Measurements from ENCODE around the gene CACNA1D. TPM values are rescaled to one million over a fixed set of nuclear protein-coding genes. Genes with fewer than 3 reads are reported as not detected.

Gene CACNA1D
- total and polyA plus RNA-seq, 9 of the 15 experiments (the other 6 are each of a cell fraction or from before 2014, with no cell fraction given): 0.29 TPM; not detected in 8

DNA sequence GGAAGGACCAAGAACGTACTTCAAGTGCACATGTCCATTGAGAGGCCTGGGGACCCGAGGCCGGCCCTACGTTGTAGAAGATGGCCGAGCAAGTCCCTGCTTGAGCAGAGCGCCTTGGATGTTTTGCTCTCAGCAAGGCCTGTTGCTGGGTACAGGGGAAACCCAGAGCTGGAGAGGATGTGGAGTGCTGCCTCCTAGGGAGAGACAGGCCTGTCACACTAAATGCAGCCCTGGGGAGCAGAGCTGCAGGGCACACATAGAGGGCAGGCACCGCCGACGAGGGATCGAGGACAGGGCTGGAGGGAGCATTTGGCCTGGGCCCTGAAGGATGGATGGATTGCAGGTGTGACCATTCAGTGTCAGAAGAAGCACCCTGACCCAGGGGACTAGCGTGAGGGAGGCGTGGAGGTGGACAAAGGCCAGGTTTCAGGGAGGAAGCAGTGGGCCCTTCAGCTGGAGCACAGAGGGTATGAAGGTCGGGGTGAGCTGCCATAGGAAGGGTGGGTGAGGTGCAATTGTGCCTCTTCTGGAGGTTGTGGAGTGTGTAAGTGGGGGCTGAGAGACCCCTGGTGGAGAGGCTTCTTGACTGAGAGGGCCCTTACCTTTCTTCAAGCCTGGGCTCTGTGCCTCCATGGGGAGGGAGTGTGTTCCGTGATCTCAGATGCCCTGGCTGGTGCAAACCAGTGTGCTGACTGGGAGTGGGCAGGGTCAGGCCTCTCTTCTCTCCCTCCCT is 209.4 kb downstream of the CACNA1D start:
- no peak overlapping the region for H3K4me2 ChIP-seq (ENCODE audit: insufficient read depth, low read length)
- no peaks in the 10 kb centered on the region for H3K9me1 ChIP-seq (ENCODE audit: control insufficient read depth, insufficient read depth, low read length)
- ChIA-PET CTCF (ENCODE audit: low intra/inter-chr PET ratio) (no interaction called here), POLR2A (no interaction called here)
- in situ Hi-C loops (cut with MboI) (no loop called here), intact Hi-C loops (cut with micrococcal nuclease) (no loop called here)
- DNase-seq (ENCODE audit: extremely low read depth in 1 of 4, low spot score in 3 of 4) (no peak), FAIRE-seq (no peak), ATAC-seq (no peak)
- H3K27ac ChIP-seq (ENCODE audit: extremely low read depth, low read depth, low read length): no peak overlapping the region
- H3K27me3 ChIP-seq (ENCODE audit: control insufficient read depth in 2 of 2, insufficient read depth in 2 of 2, low read length in 2 of 2): peaks cover 0 to 14% of the 10 kb centered on the region in 2 experiments; a peak in 2 of 5 replicates
- TF ChIP-seq ZNF408 (CRISPR knock-in tag; IDR thresholded peaks at IDR 0.05; ENCODE audit: low read depth) (no peak), RBM17 (IDR thresholded peaks at IDR 0.05; ENCODE audit: borderline replicate concordance, low read depth, low read length) (no peak), NCOA2 (IDR thresholded peaks at IDR 0.05; ENCODE audit: partially characterized antibody in 2 of 2) (no peak), CHD1 (IDR thresholded peaks at IDR 0.05; ENCODE audit: low read length) (no peak)
- TF ChIP-seq, protein P1, sequence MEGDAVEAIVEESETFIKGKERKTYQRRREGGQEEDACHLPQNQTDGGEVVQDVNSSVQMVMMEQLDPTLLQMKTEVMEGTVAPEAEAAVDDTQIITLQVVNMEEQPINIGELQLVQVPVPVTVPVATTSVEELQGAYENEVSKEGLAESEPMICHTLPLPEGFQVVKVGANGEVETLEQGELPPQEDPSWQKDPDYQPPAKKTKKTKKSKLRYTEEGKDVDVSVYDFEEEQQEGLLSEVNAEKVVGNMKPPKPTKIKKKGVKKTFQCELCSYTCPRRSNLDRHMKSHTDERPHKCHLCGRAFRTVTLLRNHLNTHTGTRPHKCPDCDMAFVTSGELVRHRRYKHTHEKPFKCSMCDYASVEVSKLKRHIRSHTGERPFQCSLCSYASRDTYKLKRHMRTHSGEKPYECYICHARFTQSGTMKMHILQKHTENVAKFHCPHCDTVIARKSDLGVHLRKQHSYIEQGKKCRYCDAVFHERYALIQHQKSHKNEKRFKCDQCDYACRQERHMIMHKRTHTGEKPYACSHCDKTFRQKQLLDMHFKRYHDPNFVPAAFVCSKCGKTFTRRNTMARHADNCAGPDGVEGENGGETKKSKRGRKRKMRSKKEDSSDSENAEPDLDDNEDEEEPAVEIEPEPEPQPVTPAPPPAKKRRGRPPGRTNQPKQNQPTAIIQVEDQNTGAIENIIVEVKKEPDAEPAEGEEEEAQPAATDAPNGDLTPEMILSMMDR (IDR thresholded peaks at IDR 0.05 in 2 of 3, conservative IDR thresholded peaks at IDR 0.05 in 1 of 3; ENCODE audit: insufficient read depth in 2 of 3, low read depth in 1 of 3, low read length in 3 of 3): 0 out of 6 replicates have a peak, but pooled peaks of 1 of the 3 experiments have one; percentile 4
- no peak overlapping the region for H2AFZ ChIP-seq (ENCODE audit: low read depth, low read length)
- BruUV-seq (replicated peaks): no TSS peak
- H3K36me3 ChIP-seq (ENCODE audit: control insufficient read depth, insufficient read depth, low read length): no peaks in the 10 kb centered on the region
- no peaks in the 10 kb centered on the region for H3K79me2 ChIP-seq (ENCODE audit: control insufficient read depth, insufficient read depth, low read length)
- no peak overlapping the region for H3K4me3 ChIP-seq
- no peaks in the 10 kb centered on the region for H3K4me1 ChIP-seq (replicated peaks in 1 of 2; ENCODE audit: control insufficient read depth in 2 of 2, insufficient read depth in 2 of 2, low read length in 2 of 2)
- 0% methylated on average over 12 of the region's 14 CpGs for WGBS (ENCODE audit: insufficient coverage, low coverage, missing lambda C conversion rate)
- no peaks in the 10 kb centered on the region for H3K9me3 ChIP-seq (replicated peaks; ENCODE audit: control insufficient read depth, insufficient read depth, low read depth, low read length)
- no peaks in the 10 kb centered on the region for H4K20me1 ChIP-seq (replicated peaks; ENCODE audit: control insufficient read depth, insufficient read depth, low read length)
- no peak overlapping the region for H3K9ac ChIP-seq (ENCODE audit: insufficient read depth in 1 of 2, low read depth in 2 of 2, low read length in 2 of 2)

All from K562 (cell line).